Glutamatergic neuron (in vitro differentiated cells): ENCODE measurements around the gene ARL5B. TPM values are rescaled to one million over a fixed set of nuclear protein-coding genes. Genes with fewer than 3 reads are reported as not detected.
A peak's percentile ranks its signal among the peaks of the same experiment; 100 is the strongest.

Experiments used
- DNase-seq: peaks from one replicate; pipeline ENCODE4 v3.0.0; 2022
- H3K27ac Mint-ChIP-seq: one replicate; pipeline ENCODE4 v1.8.0; 2020; ENCODE audit warnings: mild to moderate bottlenecking, mixed read lengths, inconsistent platforms; ENCODE audit not compliant: unreplicated experiment
- H3K27me3 Mint-ChIP-seq: one replicate; pipeline ENCODE4 v1.8.0; 2020; ENCODE audit warnings: mild to moderate bottlenecking, moderate library complexity, mixed read lengths, inconsistent platforms; ENCODE audit not compliant: unreplicated experiment
- H3K36me3 Mint-ChIP-seq: one replicate; pipeline ENCODE4 v1.8.0; 2020; ENCODE audit warnings: mild to moderate bottlenecking, mixed read lengths, inconsistent platforms; ENCODE audit not compliant: unreplicated experiment
- H3K4me1 Mint-ChIP-seq: one replicate; pipeline ENCODE4 v1.8.0; 2020; ENCODE audit warnings: mild to moderate bottlenecking, low read depth, mixed read lengths, inconsistent platforms; ENCODE audit not compliant: unreplicated experiment
- H3K4me3 Mint-ChIP-seq: one replicate; pipeline ENCODE4 v1.8.0; 2020; ENCODE audit warnings: mild to moderate bottlenecking, mixed read lengths, inconsistent platforms; ENCODE audit not compliant: unreplicated experiment
- H3K9me3 Mint-ChIP-seq: one replicate; pipeline ENCODE4 v1.8.0; 2020; ENCODE audit warnings: mild to moderate bottlenecking, moderate library complexity, mixed read lengths, inconsistent platforms; ENCODE audit not compliant: unreplicated experiment
- CTCF ChIP-seq: fragments of 200-600 bp; sonication (generic); IDR thresholded peaks from one replicate; pipeline ENCODE4 v1.5.0; 2021; ENCODE audit not compliant: partially characterized antibody, unreplicated experiment
- total RNA-seq: library from RNA; stranded (reverse); fragmentation: NEBNext Ultra II Directional; extraction: Animal tissue kit (Norgen Biotek cat#: 25700); gene quantifications from one replicate; pipeline ENCODE4 v1.2.1, GENCODE V29; 2021; ENCODE audit not compliant: unreplicated experiment

ARL5B gene
- total RNA-seq, 1 donor from 2014 or later = 41.4 TPM

GRCh38 chr10:18658271-18659124, 733 bp upstream of the ARL5B start:
- Mint-ChIP-seq H3K4me3 (peak overlapping the region; percentile 93), H3K27me3 (peaks cover 8% of the 10 kb centered on the region)
- DNase-seq = peak; percentile 23

GRCh38 chr10:18659819-18660535, 746 bp downstream of the ARL5B start:
- no peak for TF ChIP-seq CTCF
- Mint-ChIP-seq H3K4me3 (peak overlapping the region; percentile 96), H3K36me3 (no peaks in the 10 kb centered on the region), H3K4me1 (peaks cover 13% of the 10 kb centered on the region), H3K9me3 (peaks cover 8% of the 10 kb centered on the region), H3K27me3 (peaks cover 10% of the 10 kb centered on the region), H3K27ac (peak overlapping the region; percentile 97)
- DNase-seq = no peak

More at GRCh38 chr10:18658271-18659124, 733 bp upstream of the ARL5B start:
- H3K9me3 Mint-ChIP-seq = peaks cover 8% of the 10 kb centered on the region
- H3K27ac Mint-ChIP-seq = peak overlapping the region; percentile 95
- H3K4me1 Mint-ChIP-seq = peaks cover 13% of the 10 kb centered on the region
- no peak for TF ChIP-seq CTCF
- no peaks in the 10 kb centered on the region for H3K36me3 Mint-ChIP-seq

- peaks cover 18% of the 10 kb centered on the region for H3K4me1 Mint-ChIP-seq
- no peak for DNase-seq
- TF ChIP-seq CTCF = no peak
- H3K4me3 Mint-ChIP-seq = peak overlapping the region; percentile 91
- H3K27me3 Mint-ChIP-seq = peaks cover 10% of the 10 kb centered on the region
- H3K27ac Mint-ChIP-seq = peak overlapping the region; percentile 49
- H3K9me3 Mint-ChIP-seq = peaks cover 8% of the 10 kb centered on the region
- no peaks in the 10 kb centered on the region for H3K36me3 Mint-ChIP-seq
These were observed 1.7 kb downstream of the ARL5B start for GRCh38 chr10:18660816-18661431.

- H3K36me3 Mint-ChIP-seq = no peaks in the 10 kb centered on the region
- H3K27me3 Mint-ChIP-seq = peaks cover 2% of the 10 kb centered on the region
- TF ChIP-seq CTCF = no peak
- DNase-seq = no peak
- H3K4me1 Mint-ChIP-seq = peaks cover 19% of the 10 kb centered on the region
- no peak overlapping the region for H3K27ac Mint-ChIP-seq
- peaks cover 3% of the 10 kb centered on the region for H3K9me3 Mint-ChIP-seq
- no peak overlapping the region for H3K4me3 Mint-ChIP-seq
These were observed 5.7 kb downstream of the ARL5B start for GRCh38 chr10:18664841-18665478.
